Activated naive CD8-positive, alpha-beta T cell treated with anti-CD3 and anti-CD28 coated beads, Interleukin-2, amount 10 ng/mL, durations not matched to agents 7 days and 5 days (primary cell): Measurements from ENCODE around the gene POR. TPM values are rescaled to one million over a fixed set of nuclear protein-coding genes. Genes with fewer than 3 reads are reported as not detected.
A peak's percentile ranks its signal among the peaks of the same experiment; 100 is the strongest.

ENCODE experiments used
- ATAC-seq: fragments of 150-1000 bp; cut with Tn5 transposase; one replicate; pipeline ENCODE4 v1.10.0; 2021; ENCODE audit warnings: low read depth, moderate library complexity
- POLR2A ChIA-PET: fragments of 350-600 bp; sonication (Branson Sonifier 250); formaldehyde crosslinking; loops from one replicate; lab custom pipeline; 2021; ENCODE audit warnings: antibody characterized with exemption; lab: Charles Lee
- DNase-seq: peaks from one replicate; pipeline ENCODE4 v3.0.0; 2021
- H3K27ac Mint-ChIP-seq: one replicate; pipeline ENCODE4 v1.8.0; 2022; ENCODE audit warnings: mild to moderate bottlenecking, mixed read lengths
- H3K27me3 Mint-ChIP-seq: one replicate; pipeline ENCODE4 v1.8.0; 2022; ENCODE audit warnings: mild to moderate bottlenecking, moderate library complexity, mixed read lengths
- H3K36me3 Mint-ChIP-seq: one replicate; pipeline ENCODE4 v1.8.0; 2021; ENCODE audit warnings: mild to moderate bottlenecking, mixed read lengths
- H3K4me1 Mint-ChIP-seq: one replicate; pipeline ENCODE4 v1.8.0; 2021; ENCODE audit warnings: mixed read lengths
- H3K4me3 Mint-ChIP-seq: one replicate; pipeline ENCODE4 v1.8.0; 2022; ENCODE audit warnings: mild to moderate bottlenecking, moderate library complexity, mixed read lengths
- H3K9me3 Mint-ChIP-seq: one replicate; pipeline ENCODE4 v1.8.0; 2021; ENCODE audit warnings: mixed read lengths
- total RNA-seq, 2 experiments: library from RNA; stranded (reverse); gene quantifications; one replicate each; pipeline ENCODE4 v1.2.3, GENCODE V29; 2021

The POR gene
- total RNA-seq, 2 experiments from 2014 or later = 61.5 to 62.2 TPM

- peaks cover 11% of the 10 kb centered on the region for H3K36me3 Mint-ChIP-seq
- ATAC-seq (no peak), DNase-seq (no peak)
- H3K27ac Mint-ChIP-seq = no peak overlapping the region
- H3K27me3 Mint-ChIP-seq = no peaks in the 10 kb centered on the region
- H3K4me3 Mint-ChIP-seq = no peak overlapping the region
- POLR2A ChIA-PET = no interaction called here
- H3K9me3 Mint-ChIP-seq = no peaks in the 10 kb centered on the region
- peaks cover 8% of the 10 kb centered on the region for H3K4me1 Mint-ChIP-seq
Observed at GRCh38 chr7:75969182-75969581, 54.2 kb downstream of the POR start.

- Mint-ChIP-seq H3K4me3 (no peak overlapping the region), H3K36me3 (peaks cover 11% of the 10 kb centered on the region), H3K9me3 (no peaks in the 10 kb centered on the region), H3K4me1 (peaks cover 8% of the 10 kb centered on the region), H3K27me3 (no peaks in the 10 kb centered on the region), H3K27ac (no peak overlapping the region)
- DNase-seq (no peak), ATAC-seq (no peak)
- POLR2A ChIA-PET = no interaction called here
Observed at GRCh38 chr7:75969704-75970498, 54.9 kb downstream of the POR start.

GRCh38 chr7:75971309-75971960, 56.5 kb downstream of the POR start:
- Mint-ChIP-seq H3K27me3 (no peaks in the 10 kb centered on the region), H3K36me3 (peaks cover 10% of the 10 kb centered on the region), H3K4me3 (no peak overlapping the region), H3K27ac (no peak overlapping the region), H3K4me1 (peaks cover 8% of the 10 kb centered on the region), H3K9me3 (no peaks in the 10 kb centered on the region)
- no peak for DNase-seq
- POLR2A ChIA-PET = no interaction called here
- ATAC-seq = no peak

- H3K27ac Mint-ChIP-seq = no peak overlapping the region
Observed at GRCh38 chr7:75971961-75972763, 57.2 kb downstream of the POR start.

GRCh38 chr7:75977743-75978142, 62.8 kb downstream of the POR start:
- H3K36me3 Mint-ChIP-seq = peaks cover 7% of the 10 kb centered on the region
- ATAC-seq = no peak
- no peak overlapping the region for H3K27ac Mint-ChIP-seq
- POLR2A ChIA-PET = no interaction called here
- no peaks in the 10 kb centered on the region for H3K4me1 Mint-ChIP-seq
- no peak overlapping the region for H3K4me3 Mint-ChIP-seq
- H3K9me3 Mint-ChIP-seq = no peaks in the 10 kb centered on the region
- no peaks in the 10 kb centered on the region for H3K27me3 Mint-ChIP-seq
- DNase-seq = no peak

More at GRCh38 chr7:75971961-75972763, 57.2 kb downstream of the POR start:
- Mint-ChIP-seq H3K36me3 (peaks cover 10% of the 10 kb centered on the region), H3K4me1 (peaks cover 8% of the 10 kb centered on the region), H3K9me3 (no peaks in the 10 kb centered on the region), H3K27me3 (no peaks in the 10 kb centered on the region), H3K4me3 (no peak overlapping the region)
- no peak for ATAC-seq
- DNase-seq = no peak
- POLR2A ChIA-PET = no interaction called here

GRCh38 chr7:75979759-75980429, 64.9 kb downstream of the POR start:
- Mint-ChIP-seq H3K36me3 (peaks cover 4% of the 10 kb centered on the region), H3K27ac (peak overlapping the region; percentile 36), H3K4me3 (no peak overlapping the region), H3K4me1 (no peaks in the 10 kb centered on the region), H3K27me3 (no peaks in the 10 kb centered on the region), H3K9me3 (no peaks in the 10 kb centered on the region)
- DNase-seq = no peak
- POLR2A ChIA-PET = no interaction called here
- no peak for ATAC-seq

DNA sequence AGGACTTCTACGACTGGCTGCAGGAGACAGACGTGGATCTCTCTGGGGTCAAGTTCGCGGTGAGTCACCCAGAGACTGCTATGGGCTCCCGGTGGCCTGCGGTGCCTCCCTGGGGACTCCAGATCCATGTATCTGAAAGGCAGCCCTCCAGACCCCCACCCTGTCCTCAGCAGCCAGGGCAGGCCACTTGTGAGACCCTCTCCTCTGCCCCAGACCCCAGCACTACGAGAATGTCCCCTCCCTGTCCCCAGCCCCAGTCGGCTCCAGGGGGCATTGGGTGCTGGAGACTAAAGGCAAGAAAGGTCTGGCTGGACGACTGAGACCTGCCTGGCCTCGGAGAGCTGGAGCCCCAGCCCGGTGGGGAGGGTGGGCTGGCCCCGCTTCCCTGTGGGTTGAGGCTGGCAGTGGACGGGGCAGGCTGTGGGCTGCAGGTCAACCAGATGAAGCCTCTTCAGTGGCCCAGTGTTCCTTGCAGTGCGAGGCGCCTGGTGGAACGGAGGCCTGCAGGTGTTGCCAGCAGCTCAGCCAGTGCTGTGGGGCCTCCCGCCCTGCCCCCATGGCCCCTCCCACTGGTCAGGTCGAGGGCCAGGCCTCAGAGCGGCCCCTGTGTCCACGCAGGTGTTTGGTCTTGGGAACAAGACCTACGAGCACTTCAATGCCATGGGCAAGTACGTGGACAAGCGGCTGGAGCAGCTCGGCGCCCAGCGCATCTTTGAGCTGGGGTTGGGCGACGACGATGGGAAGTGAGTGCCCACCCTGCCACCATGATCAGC, 65.7 kb downstream of the POR start:
- ATAC-seq = no peak
- Mint-ChIP-seq H3K4me1 (no peaks in the 10 kb centered on the region), H3K9me3 (no peaks in the 10 kb centered on the region), H3K4me3 (no peak overlapping the region), H3K36me3 (peaks cover 4% of the 10 kb centered on the region), H3K27ac (no peak overlapping the region), H3K27me3 (no peaks in the 10 kb centered on the region)
- DNase-seq = no peak
- POLR2A ChIA-PET = no interaction called here

DNA sequence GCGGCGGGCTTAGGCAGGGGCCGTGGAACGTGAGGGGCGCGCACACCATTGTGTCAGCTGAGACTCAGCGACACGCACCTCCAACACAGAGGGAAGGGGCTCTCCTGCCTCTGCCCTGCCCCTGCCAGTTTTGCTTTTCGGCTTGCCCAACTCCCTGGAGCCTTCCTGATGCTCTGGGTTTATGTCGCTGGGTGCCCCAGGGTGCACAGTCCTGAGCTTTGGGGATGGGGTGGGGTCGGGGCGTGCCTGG, 66.2 kb downstream of the POR start:
- H3K27ac Mint-ChIP-seq = no peak overlapping the region
- no peaks in the 10 kb centered on the region for H3K27me3 Mint-ChIP-seq
- no peaks in the 10 kb centered on the region for H3K9me3 Mint-ChIP-seq
- POLR2A ChIA-PET = no interaction called here
- no peak for ATAC-seq
- H3K36me3 Mint-ChIP-seq = peaks cover 4% of the 10 kb centered on the region
- no peak overlapping the region for H3K4me3 Mint-ChIP-seq
- no peaks in the 10 kb centered on the region for H3K4me1 Mint-ChIP-seq
- no peak for DNase-seq

DNA sequence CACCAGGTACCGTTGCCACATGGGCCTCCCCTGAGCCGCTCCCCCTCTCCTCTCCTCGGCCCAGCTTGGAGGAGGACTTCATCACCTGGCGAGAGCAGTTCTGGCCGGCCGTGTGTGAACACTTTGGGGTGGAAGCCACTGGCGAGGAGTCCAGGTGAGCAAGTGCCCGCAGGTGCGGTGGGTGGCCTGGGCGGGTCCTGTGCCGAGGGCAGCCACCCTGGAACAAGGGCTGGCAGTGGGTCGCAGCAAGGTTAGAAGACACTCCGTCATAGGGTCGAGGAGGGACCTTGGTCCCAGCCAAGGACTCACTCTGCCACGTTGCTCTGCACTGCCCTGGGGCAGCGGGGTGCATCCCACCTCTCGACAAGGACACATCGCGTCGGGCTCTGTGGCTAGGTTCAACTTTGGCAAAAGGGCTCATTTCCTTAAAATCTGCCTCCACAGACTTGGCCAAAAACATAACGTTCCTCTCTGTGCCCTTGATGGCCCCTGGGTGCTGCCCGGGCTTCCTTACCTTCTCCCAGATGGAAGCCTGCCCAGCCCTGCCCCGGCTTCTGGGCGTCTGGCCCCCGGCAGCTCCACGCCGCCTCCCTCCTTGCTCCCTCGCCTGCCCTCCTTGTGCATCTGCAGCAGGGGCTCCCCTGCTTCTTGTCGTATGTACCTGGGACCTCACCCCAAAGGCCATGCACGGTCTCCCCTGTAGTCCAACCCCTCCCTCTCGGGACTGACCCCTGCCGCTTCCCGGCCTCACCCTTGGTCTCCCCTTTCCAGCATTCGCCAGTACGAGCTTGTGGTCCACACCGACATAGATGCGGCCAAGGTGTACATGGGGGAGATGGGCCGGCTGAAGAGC, 66.7 kb downstream of the POR start:
- H3K27ac Mint-ChIP-seq = no peak overlapping the region
- no peaks in the 10 kb centered on the region for H3K27me3 Mint-ChIP-seq
- no peaks in the 10 kb centered on the region for H3K4me1 Mint-ChIP-seq
- no peak for DNase-seq
- H3K9me3 Mint-ChIP-seq = no peaks in the 10 kb centered on the region
- no peak for ATAC-seq
- no peak overlapping the region for H3K4me3 Mint-ChIP-seq
- POLR2A ChIA-PET = no interaction called here
- peaks cover 4% of the 10 kb centered on the region for H3K36me3 Mint-ChIP-seq

DNA sequence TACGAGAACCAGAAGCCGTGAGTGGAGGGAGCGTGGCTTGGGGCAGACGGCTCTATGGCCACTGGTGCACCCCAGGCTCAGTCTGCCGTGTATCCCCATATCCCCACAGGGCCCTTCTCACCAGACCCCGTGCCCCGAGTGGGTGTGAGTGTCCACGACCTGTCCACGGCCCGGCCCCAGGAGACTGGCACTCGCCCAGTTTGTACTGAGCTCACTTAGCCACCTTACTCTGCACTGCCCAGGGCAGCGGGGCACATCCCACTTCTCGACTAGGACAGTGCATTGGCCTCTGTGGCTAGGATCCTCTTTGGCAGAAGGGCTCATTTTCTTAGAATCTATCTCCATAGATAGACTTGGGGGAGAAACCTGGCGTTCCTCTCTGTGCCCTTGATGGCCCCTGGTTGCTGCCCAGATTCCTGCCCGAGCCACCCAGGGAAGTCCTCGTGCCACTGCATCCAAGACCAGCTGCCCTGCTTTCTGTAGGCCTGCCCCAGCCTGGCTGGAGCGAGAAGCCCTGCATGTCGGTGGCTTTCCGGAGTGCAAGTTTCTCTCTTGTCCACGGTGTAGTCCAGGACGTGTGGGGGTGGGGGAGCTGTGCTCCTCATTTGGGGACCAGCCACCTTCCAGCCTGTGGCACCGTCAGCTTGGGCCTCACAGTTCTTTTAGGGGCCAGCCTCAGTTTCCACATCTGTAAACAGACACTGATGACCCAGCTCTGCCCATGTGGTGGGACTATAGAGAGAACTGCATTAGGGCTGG, 67.5 kb downstream of the POR start:
- Mint-ChIP-seq H3K36me3 (peaks cover 4% of the 10 kb centered on the region), H3K9me3 (no peaks in the 10 kb centered on the region), H3K4me1 (no peaks in the 10 kb centered on the region), H3K27me3 (no peaks in the 10 kb centered on the region), H3K27ac (no peak overlapping the region), H3K4me3 (no peak overlapping the region)
- POLR2A ChIA-PET = no interaction called here
- no peak for ATAC-seq
- no peak for DNase-seq

- H3K27me3 Mint-ChIP-seq = no peaks in the 10 kb centered on the region
- no peak for DNase-seq
- peaks cover 4% of the 10 kb centered on the region for H3K36me3 Mint-ChIP-seq
- H3K4me3 Mint-ChIP-seq = no peak overlapping the region
- no peaks in the 10 kb centered on the region for H3K4me1 Mint-ChIP-seq
- POLR2A ChIA-PET = no interaction called here
- H3K27ac Mint-ChIP-seq = no peak overlapping the region
- no peak for ATAC-seq
- no peaks in the 10 kb centered on the region for H3K9me3 Mint-ChIP-seq
Observed at GRCh38 chr7:75983471-75984129, 68.6 kb downstream of the POR start.
